C1 segment of cervical spinal cord (tissue), 14 donors: ENCODE measurements around the gene CYP2F1.

ENCODE experiments used
- DNase-seq, 14 donors: peaks; one replicate each; lab custom pipeline; 2025; lab: John Stamatoyannopoulos, UW

The CYP2F1 gene

DNA sequence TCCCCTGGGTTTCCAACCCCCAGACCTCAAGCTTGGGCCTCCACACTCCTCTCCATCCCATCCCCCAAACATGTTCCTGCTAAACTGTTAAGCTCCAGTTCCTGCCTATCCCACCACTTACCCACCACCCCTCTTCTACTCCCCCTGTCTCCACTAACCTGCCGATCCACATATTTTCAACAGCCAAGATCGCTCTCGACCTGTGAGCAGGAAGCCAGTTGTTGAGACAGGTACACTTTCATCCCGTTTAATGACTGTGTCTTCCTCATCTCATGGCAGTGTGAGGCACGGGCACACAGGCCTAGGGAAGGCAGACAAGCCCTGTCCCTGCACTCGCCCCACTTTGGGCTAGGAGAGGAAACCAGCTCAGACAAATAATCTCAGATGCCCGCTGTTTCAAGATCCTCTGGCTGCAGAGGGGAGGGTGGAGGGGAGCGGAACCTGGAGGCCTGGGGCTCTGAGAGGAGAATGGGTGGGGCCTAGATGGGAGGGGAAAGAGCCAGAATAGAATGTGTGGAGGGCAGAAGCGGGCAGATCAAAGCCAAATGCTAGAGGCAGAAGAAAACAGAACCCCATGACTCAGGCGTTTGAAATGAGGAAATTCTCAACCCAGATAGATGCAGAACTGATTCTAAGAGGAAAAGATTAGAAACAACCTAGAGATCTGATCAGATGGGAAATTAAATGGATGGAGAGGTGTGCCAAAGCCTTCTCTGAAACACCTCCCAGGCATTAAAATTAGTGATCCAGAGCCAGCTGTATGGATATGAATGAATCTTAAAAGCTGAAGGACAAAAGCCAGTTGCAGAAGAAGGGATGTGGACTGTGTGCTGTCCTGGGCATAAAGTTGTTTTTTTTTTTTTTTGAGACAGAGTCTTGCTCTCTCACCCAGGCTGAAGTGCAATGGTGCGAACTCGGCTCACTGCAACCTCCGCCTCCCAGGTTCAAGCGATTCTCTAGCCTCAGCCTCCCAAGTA, 61.9 kb downstream of the CYP2F1 start:
- DNase-seq, result peak in 8 of 14 donors; percentile 7 to 55 (median 30)
